Subcutaneous adipose tissue (tissue), 4 donors: ENCODE results near the gene ITIH5. TPM values are rescaled to one million over a fixed set of nuclear protein-coding genes. Genes with fewer than 3 reads are reported as not detected.

Experiments
- total RNA-seq, 4 donors: library from RNA; depleted of rRNA; stranded (reverse); fragments of >200 nt; gene quantifications; one replicate each; pipeline ENCODE4 v1.1.0, GENCODE V29; 2016
- TF ChIP-seq, protein P1 (sequence below): fragments of 450-650 bp; IDR thresholded peaks from one replicate; pipeline ENCODE4 v1.5.1; 2016; ENCODE audit warnings: low read depth, mild to moderate bottlenecking, control low read depth, antibody characterized with exemption, moderate library complexity

Gene ITIH5
- total RNA-seq, 4 donors from 2014 or later: 149 to 377 (median 239) TPM

DNA sequence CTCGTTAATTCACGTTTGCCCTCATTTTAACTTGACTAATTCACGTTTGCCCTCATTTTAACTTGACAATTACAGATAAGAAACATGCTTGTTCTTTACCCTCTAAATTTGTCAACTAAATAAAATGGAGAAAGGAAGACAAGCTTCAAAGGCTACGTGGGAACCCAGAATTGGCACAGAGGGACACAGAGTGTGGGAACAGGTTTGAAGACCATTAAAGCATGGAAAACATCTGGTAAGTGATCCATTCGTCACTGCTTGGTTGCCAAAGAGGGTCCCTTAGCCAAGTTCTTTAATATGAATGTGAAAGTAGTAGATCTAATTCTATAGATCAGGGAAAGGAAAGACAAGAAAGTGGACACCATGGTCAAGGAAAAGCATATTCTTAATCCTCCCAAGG, 57.2 kb downstream of the ITIH5 start:
- TF ChIP-seq, protein P1, sequence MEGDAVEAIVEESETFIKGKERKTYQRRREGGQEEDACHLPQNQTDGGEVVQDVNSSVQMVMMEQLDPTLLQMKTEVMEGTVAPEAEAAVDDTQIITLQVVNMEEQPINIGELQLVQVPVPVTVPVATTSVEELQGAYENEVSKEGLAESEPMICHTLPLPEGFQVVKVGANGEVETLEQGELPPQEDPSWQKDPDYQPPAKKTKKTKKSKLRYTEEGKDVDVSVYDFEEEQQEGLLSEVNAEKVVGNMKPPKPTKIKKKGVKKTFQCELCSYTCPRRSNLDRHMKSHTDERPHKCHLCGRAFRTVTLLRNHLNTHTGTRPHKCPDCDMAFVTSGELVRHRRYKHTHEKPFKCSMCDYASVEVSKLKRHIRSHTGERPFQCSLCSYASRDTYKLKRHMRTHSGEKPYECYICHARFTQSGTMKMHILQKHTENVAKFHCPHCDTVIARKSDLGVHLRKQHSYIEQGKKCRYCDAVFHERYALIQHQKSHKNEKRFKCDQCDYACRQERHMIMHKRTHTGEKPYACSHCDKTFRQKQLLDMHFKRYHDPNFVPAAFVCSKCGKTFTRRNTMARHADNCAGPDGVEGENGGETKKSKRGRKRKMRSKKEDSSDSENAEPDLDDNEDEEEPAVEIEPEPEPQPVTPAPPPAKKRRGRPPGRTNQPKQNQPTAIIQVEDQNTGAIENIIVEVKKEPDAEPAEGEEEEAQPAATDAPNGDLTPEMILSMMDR: no peak

GRCh38 chr10:7608001-7608400, 58.8 kb downstream of the ITIH5 start:
- TF ChIP-seq, protein P1: no peak

DNA sequence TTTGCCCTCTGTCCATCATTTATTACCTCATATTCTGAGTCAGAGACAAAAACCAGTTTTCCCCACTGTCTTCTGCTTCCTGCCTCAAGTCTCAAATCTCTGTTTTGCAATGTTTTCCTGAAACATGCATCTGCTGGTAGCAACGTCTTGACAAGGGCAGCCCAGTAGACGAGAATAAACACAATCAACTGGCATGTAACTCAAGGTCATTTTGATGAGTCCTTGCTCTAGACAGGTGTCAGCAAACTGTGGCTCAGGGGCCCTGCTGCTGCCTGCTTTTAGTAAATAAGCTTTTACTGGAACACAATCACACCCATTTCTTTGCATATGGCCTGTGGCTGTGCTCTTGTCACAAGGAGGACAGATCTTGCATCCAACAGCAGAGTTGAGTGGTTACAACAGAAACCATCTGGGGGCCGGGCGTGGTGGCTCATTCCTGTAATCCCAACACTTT, 59.8 kb downstream of the ITIH5 start:
- TF ChIP-seq, protein P1: no peak

GRCh38 chr10:7605565-7606295, 61.0 kb downstream of the ITIH5 start:
- TF ChIP-seq, protein P1: no peak

GRCh38 chr10:7601023-7601656, 65.6 kb downstream of the ITIH5 start:
- TF ChIP-seq, protein P1: no peak

DNA sequence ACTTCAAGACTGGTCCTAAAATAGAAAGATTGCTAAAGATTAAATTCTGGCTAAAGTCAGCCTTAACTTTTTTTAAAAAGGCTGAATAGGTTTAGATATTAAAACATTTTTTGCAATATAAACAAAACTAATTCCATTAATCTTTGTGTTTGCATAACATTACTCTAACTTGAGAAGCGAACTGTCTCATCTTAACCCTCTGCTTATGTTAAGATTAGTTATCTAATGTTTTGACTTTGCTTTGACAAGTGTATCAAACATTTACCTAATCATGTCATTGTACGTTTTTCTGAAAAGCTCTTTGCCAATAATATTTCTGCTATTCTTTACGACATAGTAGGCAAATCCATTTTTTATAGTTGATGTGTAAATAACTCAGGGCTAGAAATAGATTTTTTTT, 68.0 kb downstream of the ITIH5 start:
- TF ChIP-seq, protein P1: no peak

GRCh38 chr10:7596356-7596755, 70.4 kb downstream of the ITIH5 start:
- TF ChIP-seq, protein P1: no peak
